NCI-H187 treated with DMSO at 0.1 percent for 48 hours (cell line): ENCODE results near the gene UBE2G2.

Source experiments
- DNase-seq: peaks from one replicate; lab custom pipeline; 2025; lab: John Stamatoyannopoulos, UW

UBE2G2 gene

GRCh38 chr21:44801468-44802395, at the start of gene UBE2G2:
TSS of gene UBE2G2 (minus strand) at chr21:44801820. CDS start at chr21:44801748, 72 bp downstream.
- DNase-seq = no peak

DNA sequence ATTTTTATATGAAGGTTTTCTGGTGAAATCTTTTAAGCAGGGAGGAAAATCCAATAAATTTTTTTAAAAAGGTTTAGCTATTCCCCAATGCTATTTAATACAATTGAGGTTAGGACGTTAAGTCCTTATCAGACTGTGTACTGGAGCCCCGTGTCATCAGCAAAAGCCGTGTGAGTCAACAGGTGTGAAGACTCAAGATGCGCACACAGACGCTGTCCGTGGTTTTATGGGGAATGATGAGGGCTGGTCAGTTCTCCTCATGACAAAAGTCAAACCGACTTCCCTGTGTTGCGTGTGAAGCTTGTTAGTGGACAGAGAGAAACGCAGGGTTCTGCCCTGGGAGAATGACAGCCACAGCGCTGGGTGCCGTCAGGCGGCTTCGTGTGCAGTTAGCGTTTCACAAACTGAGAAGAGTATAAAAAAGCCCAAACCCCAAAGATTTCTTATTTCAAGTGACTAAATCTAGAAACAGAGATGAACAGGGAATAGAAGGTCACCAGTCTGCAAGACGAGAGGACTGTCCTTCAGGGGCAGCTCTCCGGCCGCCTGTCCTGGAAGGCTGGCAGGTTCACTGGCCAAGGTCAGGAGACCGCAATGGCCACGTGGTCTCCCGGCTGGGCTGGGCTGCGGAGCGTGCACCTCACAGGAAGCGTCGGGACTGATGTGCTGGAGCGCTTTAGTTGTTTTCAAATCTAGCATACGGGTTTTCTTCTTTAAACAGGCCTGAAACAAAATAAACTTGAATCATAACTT, 49.5 kb upstream of the UBE2G2 start:
- DNase-seq = no peak

GRCh38 chr21:44850208-44850800, 48.7 kb upstream of the UBE2G2 start:
- DNase-seq = no peak

DNA sequence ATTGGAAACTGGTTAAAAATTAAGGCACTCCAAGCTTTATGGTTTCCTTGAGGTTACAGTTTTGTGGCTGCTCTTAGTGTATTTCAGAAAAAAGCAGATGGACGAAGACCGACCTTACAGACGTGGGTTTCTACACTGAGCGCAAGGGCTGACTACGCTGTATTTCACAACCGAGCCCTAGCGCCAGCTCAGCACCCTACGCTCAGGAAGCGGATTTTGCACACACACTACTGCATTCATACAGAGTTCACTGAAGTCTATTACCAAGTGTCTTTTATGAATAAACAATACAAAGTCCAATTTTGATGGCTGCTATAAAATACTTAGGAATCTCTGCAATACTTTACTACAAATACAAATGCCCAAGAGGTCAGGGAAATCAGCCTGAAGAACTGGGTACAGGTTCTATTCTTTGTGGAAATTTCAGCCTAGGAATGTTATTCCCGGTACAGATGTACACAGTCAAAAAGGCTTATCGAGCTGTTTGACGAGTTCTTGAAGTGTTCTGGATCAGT, 48.1 kb upstream of the UBE2G2 start:
- no peak for DNase-seq

DNA sequence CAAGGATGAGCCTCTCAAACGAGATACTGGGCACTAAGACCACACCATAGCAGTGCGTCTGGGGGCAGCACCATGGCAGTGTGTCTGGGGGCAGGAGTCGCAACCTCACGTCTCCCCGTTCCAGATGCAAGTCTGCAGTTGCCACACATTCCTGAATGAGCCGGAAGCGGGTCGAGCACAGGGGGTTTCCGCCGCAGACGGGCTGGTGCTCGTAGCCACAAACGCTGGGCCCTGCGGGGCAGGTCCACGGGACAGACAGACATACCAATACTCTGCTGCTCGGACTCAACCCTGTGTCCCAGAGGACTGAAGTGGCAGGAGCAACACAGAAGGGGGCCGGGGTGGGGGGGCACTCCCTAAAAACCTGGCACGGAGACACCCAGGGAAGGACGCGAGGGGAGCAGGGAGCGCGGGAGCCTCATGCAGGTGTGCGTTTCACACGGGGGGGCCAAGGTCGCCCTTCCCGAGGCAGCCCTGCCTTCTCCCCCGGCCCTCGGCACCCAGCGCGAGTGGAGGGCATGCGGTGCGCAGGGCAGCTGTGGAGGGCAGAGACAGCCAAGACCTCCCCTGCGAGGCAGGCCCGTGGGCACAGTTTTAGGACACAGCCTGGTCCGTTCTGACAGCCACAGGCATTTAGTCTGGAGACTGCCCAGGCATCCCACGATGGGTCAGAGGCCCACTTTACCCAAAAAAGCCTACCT, 47.4 kb upstream of the UBE2G2 start:
- DNase-seq = no peak

DNA sequence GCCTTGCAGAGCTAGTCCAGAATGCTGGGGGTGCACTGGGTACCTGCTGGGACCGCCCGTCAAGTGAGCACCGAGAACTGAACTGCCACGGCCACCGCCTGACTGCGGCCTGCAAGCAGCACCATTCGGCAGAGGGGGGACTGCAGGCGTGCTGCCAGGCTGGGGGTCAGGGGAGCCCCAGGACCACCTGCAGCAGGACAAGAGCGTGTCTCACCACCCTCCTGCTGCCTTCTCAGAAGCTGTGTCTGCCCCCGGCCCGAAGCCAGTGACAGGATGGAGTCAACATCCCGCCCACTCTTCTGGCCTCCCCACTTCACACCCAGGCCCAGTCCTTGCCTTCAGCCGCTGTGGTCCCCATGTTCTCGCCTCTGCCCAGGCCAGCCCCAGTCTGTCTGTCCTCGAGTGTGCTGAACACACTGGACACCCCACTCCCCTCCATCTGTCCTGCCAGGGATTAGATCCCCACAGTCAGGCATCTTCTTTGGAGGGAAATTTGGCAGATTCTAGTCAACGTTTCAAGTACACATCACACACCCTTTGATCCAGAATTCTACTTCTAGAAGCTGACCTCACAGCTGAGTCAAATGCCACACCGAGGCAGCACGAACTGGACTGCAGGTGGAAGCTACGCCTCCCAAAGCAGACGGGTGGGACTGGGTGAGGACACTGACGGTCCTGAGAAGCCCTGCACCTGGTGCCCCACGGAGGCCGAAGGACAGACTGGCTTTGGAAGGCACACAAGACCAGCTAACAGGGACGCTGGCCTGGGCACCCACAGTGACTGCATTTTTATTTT, 45.8 kb upstream of the UBE2G2 start:
- DNase-seq = no peak

DNA sequence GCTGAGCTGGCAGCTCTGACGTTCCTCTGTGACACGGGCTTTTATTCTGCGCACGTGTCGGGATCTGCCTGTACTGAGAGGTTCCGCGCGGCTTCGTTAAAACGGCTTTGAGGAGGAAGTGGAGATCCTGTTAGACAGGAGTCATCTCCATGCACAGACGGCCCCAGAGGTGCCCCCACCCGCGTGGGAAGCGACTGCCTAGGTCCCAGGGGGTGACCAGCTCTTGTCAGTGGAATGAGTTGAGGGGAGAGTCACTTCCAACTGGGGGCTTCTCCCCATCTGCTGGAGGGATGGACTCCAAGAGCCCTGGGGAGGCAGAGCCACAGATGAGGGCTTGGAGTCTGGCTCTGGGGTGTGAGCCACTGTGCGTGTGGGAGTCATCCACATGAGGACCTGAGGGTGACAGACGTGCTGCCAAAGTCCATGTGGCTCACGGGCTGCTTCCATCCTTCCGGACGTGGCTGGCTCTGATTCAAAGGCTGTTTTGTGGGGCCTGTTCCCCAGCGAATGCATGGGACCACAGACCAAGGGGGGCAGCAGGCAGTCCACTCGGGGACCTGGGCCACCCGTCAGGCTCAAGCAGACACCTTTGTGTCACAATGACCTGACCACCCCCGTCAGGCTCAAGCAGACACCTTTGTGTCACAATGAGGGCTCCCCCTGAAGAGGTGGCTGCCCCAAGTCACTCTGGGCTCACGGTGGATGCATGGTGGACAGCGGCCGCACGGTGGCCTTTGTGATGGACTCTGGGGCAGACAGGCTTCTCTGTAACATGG, 45.1 kb upstream of the UBE2G2 start:
- DNase-seq = no peak

GRCh38 chr21:44846224-44846484, 44.5 kb upstream of the UBE2G2 start:
- DNase-seq = no peak

GRCh38 chr21:44845418-44846223, 44.0 kb upstream of the UBE2G2 start:
- no peak for DNase-seq

GRCh38 chr21:44844256-44844655, 42.6 kb upstream of the UBE2G2 start:
- no peak for DNase-seq

GRCh38 chr21:44842721-44843445, 41.3 kb upstream of the UBE2G2 start:
- DNase-seq = no peak

DNA sequence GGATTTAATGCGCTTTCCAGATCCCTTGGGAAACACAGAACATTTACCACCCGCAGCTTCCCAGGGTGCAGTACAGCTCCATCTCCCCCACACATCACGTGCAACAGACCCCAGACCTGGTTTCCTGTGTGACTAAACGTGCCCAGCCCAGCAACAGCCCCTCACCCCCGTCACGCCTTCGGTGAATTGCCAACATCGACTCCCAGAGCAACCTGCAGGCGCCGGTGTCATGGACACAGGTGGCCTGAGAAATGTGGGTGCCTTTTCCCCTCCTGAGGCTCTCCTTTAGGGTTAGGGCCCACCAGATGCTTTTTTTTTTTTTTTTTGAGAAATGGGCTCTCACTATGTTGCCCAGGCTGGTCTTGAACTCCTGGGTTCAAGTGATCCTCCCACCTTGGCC, 40.5 kb upstream of the UBE2G2 start:
- no peak for DNase-seq

- no peak for DNase-seq
Observed at GRCh38 chr21:44840771-44841170, 39.2 kb upstream of the UBE2G2 start.

DNA sequence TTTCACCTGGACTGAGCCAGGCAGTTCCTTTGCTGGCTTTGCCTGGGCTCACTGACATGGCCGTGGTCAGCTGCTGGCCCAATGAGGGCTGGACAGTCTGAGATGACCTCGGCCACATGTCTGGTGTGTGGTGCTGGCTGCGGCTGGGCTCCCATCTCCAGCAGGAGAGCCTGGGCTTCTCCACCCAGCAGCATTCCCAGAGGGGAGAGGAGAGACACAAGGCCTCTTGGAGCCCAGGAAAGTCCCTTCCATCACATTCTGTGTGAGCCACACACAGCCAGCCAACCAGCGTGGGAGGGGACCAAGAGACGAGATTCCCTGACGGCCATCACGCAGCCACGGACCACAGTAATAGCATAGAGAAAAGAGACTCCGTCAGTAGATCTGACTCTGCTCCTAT, 37.3 kb upstream of the UBE2G2 start:
- DNase-seq = no peak

GRCh38 chr21:44838039-44838895, 36.6 kb upstream of the UBE2G2 start:
- DNase-seq = no peak

GRCh38 chr21:44837537-44837936, 35.9 kb upstream of the UBE2G2 start:
- no peak for DNase-seq

DNA sequence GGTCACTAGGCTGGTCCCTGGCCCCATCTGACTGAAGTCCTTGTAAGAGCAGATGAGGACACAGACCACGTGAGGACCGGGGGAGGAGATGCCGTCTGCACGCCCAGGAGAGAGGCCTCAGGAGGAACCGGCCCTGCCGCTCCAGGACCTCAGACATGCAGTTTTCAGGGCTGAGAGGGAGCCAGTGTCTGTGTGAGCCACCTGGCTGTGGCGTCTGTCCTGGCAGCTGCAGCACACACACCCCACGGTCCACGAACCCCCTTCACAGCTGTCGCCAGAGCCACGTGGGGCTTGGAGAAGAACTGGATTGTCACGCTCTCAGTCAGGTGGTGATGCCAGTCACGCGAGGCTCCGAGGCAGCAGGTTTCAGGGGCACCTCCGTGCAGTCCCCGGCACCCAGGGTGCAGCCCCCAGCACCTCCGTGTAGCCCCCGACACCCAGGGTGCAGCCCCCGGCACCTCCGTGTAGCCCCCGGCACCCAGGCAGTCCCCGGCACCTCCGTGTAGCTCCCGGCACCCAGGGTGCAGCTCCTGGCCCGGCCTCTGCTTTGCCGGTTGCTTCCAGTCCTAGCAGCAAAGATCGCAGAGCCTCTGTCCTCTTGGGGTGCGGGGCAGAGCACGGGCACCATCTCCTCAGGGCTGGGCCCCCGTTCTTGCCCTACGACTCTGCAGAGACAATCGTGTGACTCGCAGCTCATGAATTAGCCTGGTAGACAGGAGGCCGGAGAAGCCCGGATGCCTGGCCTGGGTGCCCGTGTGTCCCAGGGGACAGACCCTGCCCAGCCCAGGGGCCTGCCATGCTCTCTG, 35.2 kb upstream of the UBE2G2 start:
- no peak for DNase-seq
